Endothelial cell (in vitro differentiated cells): ENCODE results near the gene CLDN5. TPM values are rescaled to one million over a fixed set of nuclear protein-coding genes. Genes with fewer than 3 reads are reported as not detected.

Experiments used
- DNase-seq: peaks from one replicate; pipeline ENCODE4 v3.0.0; 2021; ENCODE audit warnings: low spot score
- H3K27ac Mint-ChIP-seq: one replicate; pipeline ENCODE4 v1.8.0; 2021; ENCODE audit warnings: mixed read lengths, inconsistent platforms; ENCODE audit not compliant: unreplicated experiment
- H3K27me3 Mint-ChIP-seq: one replicate; pipeline ENCODE4 v1.8.0; 2021; ENCODE audit warnings: mild to moderate bottlenecking, moderate library complexity, mixed read lengths, inconsistent platforms; ENCODE audit not compliant: unreplicated experiment
- H3K36me3 Mint-ChIP-seq: one replicate; pipeline ENCODE4 v1.8.0; 2021; ENCODE audit warnings: mild to moderate bottlenecking, low read depth, mixed read lengths, inconsistent platforms; ENCODE audit not compliant: unreplicated experiment
- H3K4me1 Mint-ChIP-seq: one replicate; pipeline ENCODE4 v1.8.0; 2021; ENCODE audit warnings: mild to moderate bottlenecking, mixed read lengths, inconsistent platforms; ENCODE audit not compliant: unreplicated experiment
- H3K4me3 Mint-ChIP-seq: one replicate; pipeline ENCODE4 v1.8.0; 2021; ENCODE audit warnings: mild to moderate bottlenecking, mixed read lengths, inconsistent platforms; ENCODE audit not compliant: unreplicated experiment
- H3K9me3 Mint-ChIP-seq: one replicate; pipeline ENCODE4 v1.8.0; 2021; ENCODE audit warnings: mixed read lengths, inconsistent platforms; ENCODE audit not compliant: unreplicated experiment
- CTCF ChIP-seq: fragments of 200-600 bp; sonication (generic); IDR thresholded peaks from one replicate; pipeline ENCODE4 v1.5.0; 2021; ENCODE audit warnings: antibody characterized with exemption; ENCODE audit not compliant: unreplicated experiment
- total RNA-seq: library from RNA; stranded (reverse); fragmentation: NEBNext Ultra II Directional; extraction: Animal tissue kit (Norgen Biotek cat#: 25700); gene quantifications from one replicate; pipeline ENCODE4 v1.2.1, GENCODE V29; 2021; ENCODE audit not compliant: unreplicated experiment

CLDN5 gene
- total RNA-seq, 1 donor from 2014 or later = 108 TPM

GRCh38 chr22:19477321-19478044, 46.7 kb downstream of the CLDN5 start:
- Mint-ChIP-seq H3K4me3 (peak overlapping the region; percentile 90), H3K27me3 (peaks cover 5% of the 10 kb centered on the region), H3K9me3 (no peaks in the 10 kb centered on the region), H3K4me1 (peaks cover 25% of the 10 kb centered on the region), H3K36me3 (peaks cover 18% of the 10 kb centered on the region), H3K27ac (peak overlapping the region; percentile 27)
- TF ChIP-seq CTCF = no peak
- DNase-seq = no peak

- H3K4me1 Mint-ChIP-seq = peaks cover 25% of the 10 kb centered on the region
- no peak overlapping the region for H3K4me3 Mint-ChIP-seq
- H3K27ac Mint-ChIP-seq = peak overlapping the region; percentile 6
Measured at GRCh38 chr22:19476023-19476422, 48.2 kb downstream of the CLDN5 start.

GRCh38 chr22:19473578-19473977, 50.6 kb downstream of the CLDN5 start:
- Mint-ChIP-seq H3K36me3 (peaks cover 37% of the 10 kb centered on the region), H3K9me3 (no peaks in the 10 kb centered on the region), H3K4me1 (peaks cover 14% of the 10 kb centered on the region)

More at GRCh38 chr22:19476023-19476422, 48.2 kb downstream of the CLDN5 start:
- no peak for TF ChIP-seq CTCF
- peaks cover 5% of the 10 kb centered on the region for H3K27me3 Mint-ChIP-seq
- H3K36me3 Mint-ChIP-seq = peaks cover 25% of the 10 kb centered on the region
- no peaks in the 10 kb centered on the region for H3K9me3 Mint-ChIP-seq
- no peak for DNase-seq

More at GRCh38 chr22:19473578-19473977, 50.6 kb downstream of the CLDN5 start:
- no peak for DNase-seq
- Mint-ChIP-seq H3K27me3 (peaks cover 2% of the 10 kb centered on the region), H3K27ac (no peak overlapping the region), H3K4me3 (no peak overlapping the region)
- TF ChIP-seq CTCF = no peak

Other genes starting within 250 kb of the CLDN5 start
- 13.5 TPM for gene CLTCL1, start 232.7 kb downstream of the CLDN5 start, total RNA-seq
- 36.0 TPM for gene HIRA, start 92.7 kb downstream of the CLDN5 start, total RNA-seq
- 19.9 TPM for gene MRPL40, start 91.9 kb downstream of the CLDN5 start, total RNA-seq
- gene C22orf39, start 76.7 kb downstream of the CLDN5 start, total RNA-seq = 26.6 TPM
- 86.2 TPM for gene UFD1, start 45.2 kb downstream of the CLDN5 start, total RNA-seq
- 6.2 TPM for gene CDC45, start 44.5 kb downstream of the CLDN5 start, total RNA-seq
- gene SEPTIN5, start 190.1 kb upstream of the CLDN5 start, total RNA-seq = 2.3 TPM
- not detected for gene GP1BB, start 199.1 kb upstream of the CLDN5 start, total RNA-seq
- gene TBX1, start 236.4 kb upstream of the CLDN5 start, total RNA-seq = 0.56 TPM